GM19395 (cell line): ENCODE measurements around the gene CPSF7.
"Not testable (repeated sequence)": the region's sequence is repeated elsewhere in the genome, so short reads cannot be mapped to it uniquely, and the experiment has no call there.

Experiments
- ATAC-seq: cut with Tn5 transposase; IDR thresholded peaks from one replicate; pipeline ENCODE4 v1.9.1; 2021; ENCODE audit warnings: mild to moderate bottlenecking, moderate library complexity; ENCODE audit not compliant: unreplicated experiment

Gene CPSF7

DNA sequence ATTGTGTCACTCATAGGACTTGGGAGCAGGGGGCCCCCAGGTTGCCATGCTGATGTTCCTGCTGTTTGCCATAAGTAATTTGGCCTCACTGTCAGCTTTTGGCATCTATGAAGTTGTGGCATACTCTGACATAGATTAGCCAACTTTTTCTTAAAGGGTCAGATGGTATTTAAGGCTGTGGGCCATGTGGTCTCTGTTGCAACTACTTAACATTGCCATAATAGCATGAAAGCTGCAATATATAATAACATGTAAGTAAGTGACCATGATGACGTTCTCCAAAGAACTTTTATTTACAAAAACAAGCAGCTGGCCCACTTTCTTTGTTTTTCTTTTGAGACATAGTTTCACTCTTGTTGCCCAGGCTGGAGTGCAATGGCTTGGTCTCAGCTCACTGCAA lies 39.6 kb downstream of the CPSF7 start:
- no peak for ATAC-seq

DNA sequence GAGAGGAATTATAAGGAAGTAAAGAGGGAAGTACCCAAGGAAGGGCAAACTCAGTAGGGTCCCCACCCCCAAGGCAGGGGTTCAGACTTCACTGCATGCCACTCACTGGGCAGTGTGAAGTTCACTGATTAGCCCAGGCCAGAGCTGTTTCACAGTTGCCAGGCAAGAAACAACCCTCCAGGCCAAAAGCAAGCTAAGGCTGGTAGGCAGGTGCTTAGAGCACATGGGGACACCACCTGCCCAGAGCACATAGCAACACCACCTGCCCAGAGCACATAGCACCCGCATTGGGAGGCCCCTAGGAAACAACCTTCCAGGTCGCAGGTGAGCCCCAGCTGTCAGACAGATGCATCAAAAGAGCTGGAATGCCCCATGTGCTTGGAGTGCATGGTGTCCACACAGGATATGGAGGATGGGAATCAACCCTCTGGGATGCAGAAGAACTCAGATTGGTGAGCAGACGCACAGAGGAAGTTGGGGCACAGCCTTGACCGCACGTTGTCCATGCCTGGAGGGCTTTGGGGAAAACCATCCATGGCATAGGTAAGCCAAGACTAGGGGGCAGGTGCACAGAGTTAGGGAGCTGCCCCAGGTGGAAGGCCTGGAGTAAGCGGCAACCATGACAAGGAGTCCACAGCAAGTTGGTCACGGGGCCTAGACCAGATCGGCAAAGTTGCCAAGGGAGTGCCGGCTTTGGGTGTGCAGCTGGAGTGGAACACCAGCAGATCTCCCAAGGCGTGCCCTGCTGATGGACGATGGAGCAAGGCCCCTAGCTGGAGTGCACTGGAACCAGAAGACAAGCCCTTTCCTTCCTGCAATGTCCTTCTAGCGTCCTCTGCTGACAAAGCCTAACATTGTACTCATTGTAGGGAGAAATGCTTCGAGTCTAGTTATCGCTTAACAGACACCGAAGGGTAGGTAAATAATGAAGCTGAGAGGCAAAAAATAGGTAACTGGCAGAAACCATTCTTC lies 45.2 kb downstream of the CPSF7 start:
- no peak for ATAC-seq

DNA sequence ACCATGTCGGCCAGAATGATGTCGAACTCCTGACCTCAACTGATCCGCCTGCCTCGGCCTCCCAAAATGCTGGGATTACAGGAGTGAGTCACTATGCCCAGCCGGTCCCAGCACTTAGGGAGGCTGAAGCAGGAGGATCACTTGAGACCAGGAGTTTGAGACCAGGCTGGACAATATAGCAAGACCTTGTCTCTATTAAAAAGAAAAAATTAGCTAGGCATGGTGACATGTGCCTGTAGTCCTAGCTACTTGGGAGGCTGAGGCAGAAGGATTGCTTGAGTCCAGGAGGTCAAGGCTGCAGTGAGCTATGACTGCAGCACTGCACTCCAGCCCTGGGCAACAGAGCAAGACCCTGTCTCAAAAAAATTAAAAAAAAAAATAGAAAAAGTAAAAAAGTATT lies 45.9 kb downstream of the CPSF7 start:
- not testable (repeated sequence) for ATAC-seq

DNA sequence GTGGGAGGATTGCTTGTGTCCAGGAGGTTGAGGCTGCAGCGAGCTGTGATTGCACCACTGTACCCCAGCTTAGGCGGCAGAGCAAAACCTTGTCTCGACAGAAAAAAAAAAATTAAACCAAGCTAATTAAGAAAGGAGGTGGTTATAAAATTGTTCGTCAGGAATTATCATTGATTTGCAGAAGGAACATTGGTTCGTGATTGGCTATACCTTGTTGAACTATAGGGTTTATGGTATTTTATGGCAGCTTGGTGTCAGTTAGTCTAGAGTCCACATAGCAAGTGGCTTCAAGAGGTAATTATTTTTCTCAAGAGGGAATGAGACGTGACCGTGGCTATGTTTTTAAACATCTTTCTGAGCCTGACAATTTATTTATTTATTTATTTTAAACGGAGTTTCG lies 48.9 kb downstream of the CPSF7 start:
- no peak for ATAC-seq

DNA sequence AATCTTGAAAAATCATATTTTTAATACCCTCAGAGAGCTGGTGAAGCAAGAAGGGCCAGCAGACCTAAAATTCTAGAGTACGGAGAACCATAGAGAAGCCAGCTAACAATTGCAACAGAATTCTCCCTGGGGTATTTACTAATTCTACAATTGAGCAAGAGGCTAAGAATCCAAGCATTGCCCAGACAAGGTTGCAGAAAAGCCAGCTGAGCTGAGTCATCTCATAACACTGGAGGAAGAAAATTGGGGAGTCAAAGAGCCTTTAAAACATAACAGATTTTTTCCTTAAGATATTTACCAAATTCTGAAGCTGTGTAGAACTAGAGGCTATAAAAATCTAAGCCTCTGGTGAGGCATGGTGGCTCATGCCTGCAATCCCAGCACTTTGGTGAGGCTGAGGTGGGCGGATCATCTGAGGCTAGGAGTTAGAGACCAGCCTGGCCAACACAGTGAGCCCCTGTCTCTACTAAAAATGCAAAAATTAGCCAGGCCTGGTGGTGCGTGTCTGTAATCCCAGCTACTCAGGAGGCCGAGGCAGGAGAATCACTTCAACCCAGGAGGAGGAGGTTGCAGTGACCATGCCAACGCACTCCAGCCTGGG lies 51.0 kb downstream of the CPSF7 start:
- no peak for ATAC-seq

DNA sequence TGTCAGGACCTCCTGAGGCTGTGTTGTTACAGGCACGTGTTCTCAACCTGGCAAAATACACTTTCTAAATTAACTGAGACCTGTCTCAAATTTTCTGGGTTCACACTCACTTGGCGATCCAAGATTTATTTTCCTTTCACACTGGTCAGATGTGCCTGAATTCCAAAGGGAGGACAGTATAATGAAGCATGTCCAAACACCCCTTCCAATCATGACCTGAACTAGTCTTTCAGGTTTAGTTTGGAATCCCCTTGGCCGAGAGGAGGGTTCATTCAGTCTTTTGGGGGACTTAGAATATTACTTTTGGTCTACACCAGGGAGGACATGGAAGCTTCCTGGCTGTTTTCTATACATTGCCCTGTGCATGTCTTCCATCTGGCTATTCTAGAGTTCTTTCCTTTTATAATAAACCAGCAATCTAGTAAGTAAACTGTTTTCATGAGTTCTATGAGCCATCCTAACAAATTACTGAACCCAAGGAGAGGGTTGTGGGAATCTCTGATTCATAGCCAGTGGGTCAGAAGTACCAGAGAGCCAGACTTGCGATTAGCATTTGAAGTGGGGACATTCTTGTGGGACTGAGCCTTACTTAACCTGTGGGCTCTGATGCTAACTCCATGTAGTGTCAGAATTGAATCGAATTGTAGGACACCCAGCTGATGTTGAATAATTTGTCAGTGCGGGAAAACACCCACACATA lies 52.2 kb downstream of the CPSF7 start:
- ATAC-seq, result no peak

DNA sequence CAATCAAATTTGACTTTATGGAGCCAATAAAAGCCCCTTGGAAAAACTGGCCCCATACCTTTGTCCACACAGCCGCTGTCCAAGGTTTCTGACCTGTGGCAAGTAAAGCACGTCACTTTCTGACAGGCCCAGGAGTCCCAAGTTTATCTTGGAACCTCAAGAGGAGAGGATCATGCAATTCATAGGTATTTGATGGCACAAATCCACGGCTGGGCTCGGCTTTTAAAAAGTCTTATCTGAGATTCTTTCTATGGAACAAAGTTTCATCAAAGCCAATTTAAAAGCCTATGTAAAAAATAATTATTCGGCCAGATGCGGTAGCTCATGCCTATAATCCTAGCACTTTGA lies 54.0 kb downstream of the CPSF7 start:
- ATAC-seq, result no peak

DNA sequence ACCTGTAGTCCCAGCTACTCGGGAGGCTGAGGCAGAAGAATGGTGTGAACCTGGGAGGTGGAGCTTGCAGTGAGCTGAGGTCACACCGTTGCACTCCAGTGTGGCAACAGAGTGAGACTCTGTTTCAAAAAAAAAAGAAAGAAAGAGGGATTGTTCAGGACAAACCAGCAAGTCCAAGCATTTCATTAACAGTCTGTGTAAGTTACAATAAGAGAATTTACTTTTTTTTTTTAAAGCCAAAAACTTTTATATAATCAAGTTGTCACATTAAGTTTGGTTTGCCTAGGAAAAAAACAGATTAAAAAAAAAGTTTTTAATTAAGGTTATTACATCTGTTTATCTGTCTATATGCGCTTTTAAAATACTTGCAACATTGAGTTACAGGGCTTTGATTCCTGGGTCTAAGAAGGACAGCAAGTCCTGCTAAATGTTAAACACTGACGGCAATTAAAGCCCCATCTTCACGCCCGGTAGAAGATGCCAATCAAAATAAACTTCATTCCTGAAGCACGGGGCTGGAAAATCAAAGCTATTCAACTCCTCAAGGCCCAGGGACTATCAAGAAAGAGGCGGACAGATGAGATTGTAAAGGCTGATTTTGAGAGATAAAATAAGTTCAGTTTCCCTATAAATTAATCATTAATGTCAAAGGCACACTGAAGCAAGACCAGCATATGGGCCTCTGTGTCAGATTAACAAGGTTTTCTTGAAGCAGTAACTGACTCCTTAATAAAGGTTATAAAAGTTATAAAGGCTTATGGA lies 56.9 kb downstream of the CPSF7 start:
- no peak for ATAC-seq

DNA sequence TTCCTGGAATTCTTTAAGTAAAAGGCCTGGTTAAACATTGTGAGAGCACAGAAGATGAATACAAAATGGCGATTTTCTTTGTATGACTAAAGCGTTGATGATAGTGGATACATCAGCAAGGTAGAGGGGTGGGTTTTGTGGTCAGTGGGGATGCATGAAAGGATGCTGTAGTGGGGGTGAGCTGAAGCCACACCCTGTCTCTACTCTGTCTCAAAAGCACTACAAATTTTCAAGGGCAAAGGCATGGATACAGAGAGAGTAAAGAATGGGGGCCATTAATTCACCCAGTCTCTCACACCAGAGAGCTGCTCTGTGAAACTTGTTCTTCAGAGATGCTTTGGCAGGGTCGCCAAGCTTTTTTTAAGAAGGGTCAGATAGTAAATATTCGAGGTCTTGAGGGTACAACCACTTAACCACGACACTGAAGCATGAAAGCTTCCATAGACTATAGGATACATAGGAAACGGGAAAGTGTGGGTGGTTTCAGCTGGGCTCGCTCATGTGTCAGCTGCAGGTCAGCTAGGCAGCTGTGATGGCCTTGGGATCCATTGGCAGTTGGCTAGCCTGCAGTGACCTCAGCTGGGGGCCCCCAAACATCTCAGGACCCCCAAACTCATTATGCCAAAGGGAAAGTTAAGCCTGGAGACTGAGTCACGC lies 59.3 kb downstream of the CPSF7 start:
- ATAC-seq, result no peak

DNA sequence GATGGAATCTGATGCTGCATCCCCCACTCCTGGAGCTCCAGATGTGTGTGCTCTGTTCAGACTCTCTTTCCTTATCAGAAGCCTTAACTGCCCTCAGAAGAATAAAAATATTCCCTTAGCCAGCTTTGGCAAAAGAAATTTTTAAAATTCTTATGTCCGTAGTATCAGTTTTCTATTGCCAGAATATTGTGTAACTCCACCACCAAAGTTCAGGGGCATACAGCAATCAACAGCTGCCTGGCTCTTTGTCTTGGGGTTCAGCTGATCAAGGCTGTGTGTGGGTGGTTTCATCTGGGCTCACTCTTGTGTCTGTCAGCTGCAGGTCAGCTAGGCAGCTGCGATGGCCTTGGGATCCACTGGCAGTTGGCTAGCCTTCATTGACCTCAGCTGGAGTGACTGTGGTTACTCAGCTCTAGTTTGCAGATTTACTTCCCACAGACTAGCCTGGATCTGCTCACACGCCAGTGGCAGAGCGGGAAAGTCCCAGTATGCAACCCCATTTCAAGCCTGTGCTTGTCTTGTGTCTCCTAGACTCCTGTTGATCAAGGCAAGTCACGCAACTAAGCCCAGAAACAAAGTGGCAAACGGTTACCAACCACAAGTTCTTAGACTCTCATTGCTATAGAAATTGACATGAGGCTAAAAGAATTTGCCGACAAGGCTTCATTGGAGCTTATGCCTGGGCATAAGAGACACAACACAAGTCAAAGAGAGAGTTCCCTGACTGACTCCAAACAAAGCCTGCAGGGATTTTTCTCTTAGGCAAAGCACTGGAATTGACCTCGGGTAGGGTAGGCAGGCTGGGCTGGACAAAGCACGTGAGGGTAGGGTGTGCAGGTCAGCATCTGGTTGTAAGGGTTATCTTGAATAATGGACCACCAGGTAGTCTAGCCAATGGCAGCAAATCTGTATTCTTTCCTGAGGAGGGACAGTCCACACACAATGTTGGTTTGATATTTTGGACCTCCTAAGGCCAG lies 60.1 kb downstream of the CPSF7 start:
- no peak for ATAC-seq

DNA sequence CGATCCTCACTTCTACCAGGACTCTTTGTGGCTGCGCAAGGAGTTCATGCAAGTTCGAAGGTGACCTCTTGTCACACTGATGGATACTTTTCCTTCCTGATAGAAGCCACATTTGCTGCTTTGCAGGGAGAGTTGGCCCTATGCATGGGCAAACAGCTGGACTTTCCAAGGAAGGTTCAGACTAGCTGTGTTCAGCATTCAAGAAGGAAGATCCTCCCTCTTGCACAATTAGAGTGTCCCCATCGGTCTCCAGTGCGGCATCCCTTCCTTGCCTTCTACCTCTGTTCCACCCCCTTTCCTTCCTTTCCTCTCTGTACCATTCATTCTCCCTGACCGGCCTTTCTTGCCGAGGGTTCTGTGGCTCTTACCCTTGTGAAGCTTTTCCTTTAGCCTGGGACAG lies 61.1 kb downstream of the CPSF7 start:
- ATAC-seq, result no peak

DNA sequence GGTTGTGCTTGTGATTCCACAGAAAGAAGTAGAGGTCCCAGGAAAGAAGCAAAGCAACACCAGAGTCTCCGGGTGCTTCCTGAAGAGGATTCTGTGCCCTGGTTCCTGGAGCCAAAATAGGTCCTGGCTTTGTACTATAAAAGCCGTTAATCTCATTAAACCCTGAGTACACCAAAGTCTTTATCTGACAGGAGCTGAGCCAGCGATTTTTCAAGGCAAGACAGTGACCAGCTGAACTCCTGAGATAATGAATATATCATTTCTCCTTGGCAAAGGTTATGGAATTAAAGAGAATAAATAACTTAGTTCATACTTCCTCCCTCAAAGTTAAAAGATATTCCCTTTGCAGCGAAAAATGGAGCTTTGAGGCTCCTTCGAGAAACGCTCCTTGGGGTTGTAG lies 62.4 kb downstream of the CPSF7 start:
- no peak for ATAC-seq

DNA sequence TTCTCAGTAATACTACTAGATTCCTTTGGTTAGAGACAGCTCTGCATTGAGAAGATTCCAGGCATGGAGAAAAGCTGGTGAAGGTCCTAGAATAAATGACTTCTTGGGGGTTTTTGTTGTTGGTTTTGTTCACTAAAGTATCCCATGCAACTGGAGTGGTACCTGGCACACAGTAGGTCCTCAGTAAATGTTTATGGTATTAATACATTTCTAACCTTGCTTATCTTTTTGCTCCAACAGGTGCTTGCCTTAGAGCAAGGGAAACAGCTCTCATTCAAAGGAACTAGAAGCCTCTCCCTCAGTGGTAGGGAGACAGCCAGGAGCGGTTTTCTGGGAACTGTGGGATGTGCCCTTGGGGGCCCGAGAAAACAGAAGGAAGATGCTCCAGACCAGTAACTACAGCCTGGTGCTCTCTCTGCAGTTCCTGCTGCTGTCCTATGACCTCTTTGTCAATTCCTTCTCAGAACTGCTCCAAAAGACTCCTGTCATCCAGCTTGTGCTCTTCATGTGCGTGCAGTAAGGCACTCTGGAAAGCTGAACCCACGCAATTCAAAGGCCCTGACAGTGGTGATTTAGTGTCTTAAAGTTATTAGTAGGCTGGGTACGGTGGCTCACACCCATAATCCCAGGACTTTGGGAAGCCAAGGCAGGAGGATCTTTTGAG lies 65.6 kb downstream of the CPSF7 start:
- ATAC-seq, result no peak

DNA sequence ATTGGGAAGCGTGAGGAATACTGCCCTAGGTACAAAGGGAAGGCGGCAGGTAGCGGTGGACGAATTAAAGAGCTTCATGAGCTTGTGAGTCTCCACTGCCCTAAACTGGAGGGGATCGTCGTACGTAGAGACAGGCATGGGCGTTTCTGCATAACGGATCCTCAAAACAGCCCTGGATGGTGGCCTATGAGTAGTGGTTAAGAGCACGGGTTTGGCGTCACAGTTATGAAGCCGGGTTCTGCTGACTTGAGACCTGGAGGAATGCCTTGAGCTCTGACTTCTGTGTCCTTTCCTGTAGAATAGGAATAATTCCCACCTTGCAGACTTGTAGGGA lies 67.3 kb downstream of the CPSF7 start:
- peak; percentile 5 for ATAC-seq

DNA sequence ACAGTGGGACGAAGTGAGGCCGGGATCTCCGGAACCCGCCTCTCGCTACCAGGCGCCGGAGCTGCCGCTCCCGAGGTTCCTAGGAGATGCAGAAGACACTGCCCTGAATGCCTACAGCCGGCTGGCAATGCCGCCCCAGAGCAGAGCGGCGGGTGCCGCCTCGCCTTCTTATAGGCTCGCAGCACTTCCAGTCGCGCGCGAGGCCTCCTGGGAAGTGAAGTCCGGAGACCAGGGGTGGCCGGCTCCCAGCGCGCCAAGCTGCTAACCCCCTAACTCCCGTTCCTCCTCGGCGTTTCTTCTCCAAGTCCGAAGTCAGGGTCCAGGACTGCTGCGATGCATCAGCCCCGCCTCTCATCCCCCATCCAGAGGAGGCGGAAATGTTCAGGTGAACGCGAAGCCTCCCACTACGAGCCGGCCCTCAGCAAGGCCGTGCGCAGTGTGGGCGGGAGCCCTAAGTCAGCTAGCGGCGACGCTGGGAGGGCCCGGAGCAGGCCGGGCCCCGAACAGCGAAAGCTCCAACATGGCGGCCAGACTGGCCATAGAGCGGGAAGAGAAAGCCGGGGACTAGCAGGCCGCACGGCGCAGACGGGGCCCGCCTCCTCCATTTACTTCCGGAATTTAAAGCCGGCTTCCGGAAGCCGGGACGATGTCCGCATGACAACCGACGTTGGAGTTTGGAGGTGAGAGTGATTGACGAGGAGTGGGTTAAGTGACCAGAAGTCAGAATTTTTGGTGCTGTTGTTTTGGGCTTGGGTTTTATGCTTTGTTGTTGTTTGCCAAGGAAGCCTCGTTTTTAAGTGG lies 67.8 kb downstream of the CPSF7 start, which contains the start of the genes CYB561A3 and TMEM138:
Gene CYB561A3 (minus strand): TSS at position 142 of the 801 bp plus-strand sequence. CDS start 5,169 bp downstream, outside the sequence.
Gene TMEM138 (plus strand): TSS at position 634 of the 801 bp plus-strand sequence. CDS start 2,017 bp downstream, outside the sequence.
- peak; percentile 87 for ATAC-seq

DNA sequence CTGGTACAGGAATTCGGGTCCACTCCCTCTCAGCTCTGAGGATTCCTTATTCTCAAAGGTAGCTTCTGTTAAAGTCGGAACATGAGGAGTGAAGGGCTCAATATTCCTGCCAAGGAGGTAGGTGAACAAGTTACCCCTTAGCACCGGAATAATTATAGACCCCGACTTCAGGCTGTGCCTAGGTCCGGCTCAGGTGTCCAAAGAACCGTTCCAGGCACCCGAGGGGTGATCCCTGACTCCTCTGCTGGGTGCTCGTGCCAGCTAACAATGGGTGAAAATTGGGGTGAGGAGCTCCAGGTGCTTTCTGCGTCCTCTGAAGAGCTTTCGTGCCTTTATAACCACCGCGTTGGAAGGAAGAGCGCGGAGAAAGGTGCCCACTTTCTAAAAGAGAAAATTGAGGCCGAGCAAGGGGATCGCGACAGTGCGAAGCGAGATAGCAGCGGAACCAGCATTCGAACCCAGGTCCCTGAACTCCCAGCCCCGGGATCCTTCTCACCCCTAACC lies 68.5 kb downstream of the CPSF7 start:
- peak; percentile 0 for ATAC-seq

DNA sequence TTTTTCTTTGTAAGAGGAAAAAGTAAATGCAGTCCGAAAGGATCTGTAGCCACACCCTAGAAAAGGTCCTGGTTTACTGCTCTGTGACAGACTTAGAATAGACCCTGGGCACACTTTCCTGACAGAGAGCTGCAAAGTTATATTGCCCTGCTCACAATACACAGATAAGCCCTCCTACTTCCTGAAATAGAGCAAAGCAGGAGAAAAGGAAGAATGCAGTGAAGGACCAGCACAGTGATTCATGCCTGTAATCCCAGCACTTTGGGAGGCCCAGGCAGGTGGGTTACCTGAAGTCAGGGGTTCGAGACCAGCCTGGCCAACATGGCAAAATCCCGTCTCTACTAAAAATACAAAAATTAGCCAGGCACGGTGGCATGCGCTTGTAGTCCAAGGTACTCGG lies 70.3 kb downstream of the CPSF7 start:
- no peak for ATAC-seq

DNA sequence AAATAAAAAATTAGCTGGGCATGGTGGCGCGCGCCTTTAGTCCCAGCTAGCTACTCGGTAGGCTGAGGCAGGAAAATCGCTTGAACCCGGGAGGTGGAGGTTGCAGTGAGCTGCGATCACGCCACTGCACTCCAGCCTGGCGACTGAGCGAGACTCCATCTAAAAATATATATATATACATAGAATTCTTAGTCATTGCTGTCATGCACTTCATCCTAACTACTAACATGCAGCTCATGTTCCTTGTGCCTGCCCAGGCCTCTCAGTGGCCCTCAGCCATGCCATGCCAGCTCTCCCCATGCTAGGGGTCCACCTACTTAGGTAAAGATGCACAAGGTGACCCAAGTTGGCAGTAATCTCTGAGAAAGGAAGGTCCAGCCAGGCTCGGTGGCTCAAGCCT lies 71.2 kb downstream of the CPSF7 start:
- no peak for ATAC-seq
